DMS53 (cell line): Measurements from ENCODE around the gene SCARF2.
"Not testable (repeated sequence)": the region's sequence is repeated elsewhere in the genome, so short reads cannot be mapped to it uniquely, and the experiment has no call there.

Source experiments
- DNase-seq: peaks from one replicate; lab custom pipeline; 2025; lab: John Stamatoyannopoulos, UW

Gene SCARF2

DNA sequence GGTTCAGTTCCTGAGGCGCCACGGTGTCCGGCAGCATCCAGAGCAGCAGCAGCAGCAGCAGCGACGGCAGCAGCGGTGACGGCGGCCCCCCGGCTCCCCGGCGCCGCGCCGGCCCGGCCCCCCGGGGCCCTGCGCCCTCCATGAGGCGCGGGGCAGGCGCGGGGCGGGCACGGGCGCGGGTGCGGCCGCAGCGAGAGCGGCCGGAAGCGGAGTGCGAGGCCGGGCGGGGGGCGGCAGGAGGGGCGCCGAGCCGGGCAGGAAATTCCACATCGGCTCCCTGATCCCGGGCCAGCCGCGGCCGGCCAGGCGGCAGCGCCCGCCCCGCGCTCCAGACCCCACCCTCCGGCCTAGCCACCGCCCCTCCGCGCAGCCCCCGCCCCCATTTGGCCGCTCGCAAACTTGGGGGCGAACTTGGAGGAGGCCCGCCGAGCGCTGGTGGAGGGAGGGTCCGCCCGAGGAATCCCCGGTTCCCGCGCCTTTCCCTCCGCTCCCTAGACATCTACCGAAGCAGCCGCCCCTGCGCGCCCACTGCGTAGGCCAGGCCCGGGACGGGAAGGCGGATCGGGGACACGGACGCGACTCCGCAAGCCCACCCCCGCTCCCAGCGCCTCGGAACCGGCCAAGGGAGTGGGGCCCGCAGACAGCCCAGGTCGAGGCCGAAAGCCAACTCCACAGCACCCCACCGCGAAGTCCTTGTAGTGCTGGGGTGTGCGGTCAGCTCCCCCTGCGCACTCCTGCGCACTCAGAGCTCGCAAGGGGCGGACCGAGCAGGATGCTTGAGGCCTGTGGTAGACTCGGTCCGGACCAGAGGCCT is at the start of gene SCARF2:
Gene SCARF2, minus strand, starts transcription at position 213 of the 814 bp plus-strand sequence. Its CDS starts 71 bp downstream, at position 142.
- no peak for DNase-seq

DNA sequence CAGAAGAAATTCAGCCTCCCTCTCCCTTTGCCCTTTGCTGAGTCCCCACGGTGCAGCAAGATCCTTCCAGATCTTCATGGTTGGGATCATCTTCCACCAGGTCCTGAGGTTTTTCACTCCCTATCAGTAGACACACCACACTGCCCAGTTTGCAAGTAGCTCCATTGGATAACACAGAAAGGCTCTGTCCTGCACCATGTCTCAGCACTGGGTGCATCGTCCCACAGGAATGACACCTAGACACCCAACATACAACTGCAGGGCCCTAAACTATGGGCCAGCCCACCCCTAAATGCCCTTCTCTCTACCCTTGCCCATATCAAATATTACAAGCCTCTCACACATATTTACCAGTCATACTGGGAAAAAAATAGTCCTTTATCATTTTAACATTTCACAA is 48.6 kb upstream of the SCARF2 start:
- DNase-seq = no peak

DNA sequence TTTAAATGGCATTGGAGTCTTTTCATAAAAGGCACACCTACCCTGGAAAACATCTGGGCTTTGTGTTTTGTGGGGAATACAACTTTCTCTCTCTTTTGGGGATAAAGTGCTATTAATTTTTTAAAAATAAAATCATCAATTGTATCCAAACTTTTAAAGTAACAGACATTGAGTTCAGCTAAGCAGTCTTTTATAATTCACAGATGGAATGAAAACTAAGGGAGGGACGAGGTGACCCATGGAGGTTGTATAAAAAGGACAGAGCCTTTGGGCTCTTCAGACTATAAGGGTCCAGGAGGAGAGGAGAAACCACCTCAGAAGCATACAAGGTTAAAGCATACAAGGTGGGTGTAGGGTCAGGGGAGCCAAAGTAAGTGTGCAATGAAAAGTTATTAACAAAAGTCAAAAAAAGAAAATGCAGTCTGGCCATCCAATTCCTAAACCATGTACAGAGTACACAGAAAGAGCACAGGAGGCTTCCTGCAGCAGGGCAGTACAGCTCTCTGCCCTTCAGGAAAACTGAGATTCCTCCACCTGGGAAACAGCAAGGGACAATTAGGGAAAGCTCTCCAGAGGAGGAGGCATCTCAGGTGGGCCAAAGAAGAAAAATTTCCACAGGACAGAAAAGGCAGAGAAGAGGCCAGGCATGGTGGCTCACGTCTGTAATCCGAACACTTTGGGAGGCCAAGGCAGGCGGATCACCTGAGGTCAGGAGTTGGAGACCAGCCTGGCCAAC is 47.5 kb upstream of the SCARF2 start:
- no peak for DNase-seq

DNA sequence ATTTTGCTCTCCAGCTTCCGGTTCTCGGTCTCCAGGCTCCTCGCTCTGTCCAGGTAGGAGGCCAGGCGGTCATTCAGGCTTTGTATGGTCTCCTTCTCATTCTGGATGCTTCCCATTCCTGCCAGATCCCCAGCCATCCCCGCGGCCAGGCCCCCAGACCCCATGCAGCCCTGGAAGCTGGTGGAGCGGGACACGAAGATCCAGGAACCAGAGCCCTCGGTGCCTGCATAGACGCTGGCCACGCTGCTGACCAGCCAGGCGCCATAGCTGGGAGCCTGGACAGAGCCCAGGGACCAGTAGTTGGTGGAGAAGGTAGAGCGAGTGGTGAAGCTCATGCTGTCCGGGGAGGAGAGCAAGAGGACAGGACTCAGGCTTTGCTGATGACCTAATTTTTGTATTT is 46.1 kb upstream of the SCARF2 start:
- DNase-seq = no peak

GRCh38 chr22:20483143-20483506 is 45.5 kb upstream of the SCARF2 start:
- not testable (repeated sequence) for DNase-seq

DNA sequence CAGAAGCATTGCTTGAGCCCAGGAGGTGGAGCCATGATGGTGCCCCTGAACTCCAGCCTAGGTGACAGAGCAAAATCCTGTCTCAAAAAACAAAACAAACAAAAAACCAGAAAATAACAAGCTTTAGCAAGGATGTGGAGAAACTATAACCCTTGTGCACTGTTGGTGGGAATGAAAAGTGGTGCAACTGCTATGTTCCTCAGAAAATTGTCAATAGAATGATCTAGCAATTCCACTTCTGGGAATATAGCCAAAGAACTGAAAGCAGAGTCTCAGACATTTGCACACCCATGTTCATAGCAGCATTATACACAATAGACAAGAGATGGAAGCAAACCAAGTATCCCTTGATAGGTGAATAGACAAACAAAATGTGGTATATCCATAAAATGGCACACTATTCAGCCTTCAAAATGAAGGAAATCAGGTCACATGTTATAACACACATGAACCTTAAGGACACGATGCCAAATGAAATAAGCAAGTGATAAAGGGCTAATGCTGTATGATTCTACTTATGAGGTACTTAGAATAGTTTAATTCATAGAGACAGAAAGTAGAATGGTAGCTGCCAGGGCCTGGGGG is 42.1 kb upstream of the SCARF2 start:
- no peak for DNase-seq

GRCh38 chr22:20478059-20478458 is 40.4 kb upstream of the SCARF2 start:
- not testable (repeated sequence) for DNase-seq

GRCh38 chr22:20475569-20475968 is 37.9 kb upstream of the SCARF2 start:
- not testable (repeated sequence) for DNase-seq

GRCh38 chr22:20475115-20475436 is 37.5 kb upstream of the SCARF2 start:
- no peak for DNase-seq

DNA sequence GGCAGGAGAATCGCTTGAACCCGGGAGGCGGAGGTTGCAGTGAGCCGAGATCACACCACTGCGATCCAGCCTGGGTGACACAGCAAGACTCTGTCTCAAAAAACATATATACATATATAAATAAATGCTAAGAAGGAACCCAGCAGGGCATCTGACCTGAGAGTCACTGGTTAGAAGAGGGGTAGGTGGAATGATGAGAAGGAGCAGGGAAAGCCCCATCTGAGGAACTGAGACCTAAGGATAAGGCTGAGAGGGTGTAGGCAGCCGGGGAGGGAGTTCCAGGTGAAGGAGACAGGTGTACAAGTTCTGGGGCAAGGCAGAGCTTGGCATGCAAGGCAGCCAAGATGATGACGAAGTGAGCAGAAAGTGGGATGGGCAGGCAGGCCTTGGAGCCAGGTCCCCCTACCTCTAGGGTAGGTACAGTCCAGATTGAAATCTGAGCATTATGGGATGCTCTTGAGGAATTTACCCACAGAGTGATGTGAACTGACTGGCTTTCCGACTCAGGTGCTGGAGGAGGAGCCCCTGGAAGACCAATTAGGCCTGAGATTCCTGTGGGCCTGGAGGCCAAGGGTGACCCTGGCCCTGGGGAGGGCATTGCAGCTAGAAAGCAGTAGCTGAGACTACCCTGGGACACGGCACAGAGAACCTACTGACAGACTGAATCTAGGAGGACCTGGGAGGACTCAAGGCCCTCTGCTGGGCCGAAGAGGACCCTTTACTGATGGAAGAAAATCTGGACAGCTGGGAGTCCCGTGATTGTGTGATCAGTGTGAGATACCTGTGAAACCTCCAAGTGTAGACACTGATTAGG is 35.2 kb upstream of the SCARF2 start:
- DNase-seq = no peak

DNA sequence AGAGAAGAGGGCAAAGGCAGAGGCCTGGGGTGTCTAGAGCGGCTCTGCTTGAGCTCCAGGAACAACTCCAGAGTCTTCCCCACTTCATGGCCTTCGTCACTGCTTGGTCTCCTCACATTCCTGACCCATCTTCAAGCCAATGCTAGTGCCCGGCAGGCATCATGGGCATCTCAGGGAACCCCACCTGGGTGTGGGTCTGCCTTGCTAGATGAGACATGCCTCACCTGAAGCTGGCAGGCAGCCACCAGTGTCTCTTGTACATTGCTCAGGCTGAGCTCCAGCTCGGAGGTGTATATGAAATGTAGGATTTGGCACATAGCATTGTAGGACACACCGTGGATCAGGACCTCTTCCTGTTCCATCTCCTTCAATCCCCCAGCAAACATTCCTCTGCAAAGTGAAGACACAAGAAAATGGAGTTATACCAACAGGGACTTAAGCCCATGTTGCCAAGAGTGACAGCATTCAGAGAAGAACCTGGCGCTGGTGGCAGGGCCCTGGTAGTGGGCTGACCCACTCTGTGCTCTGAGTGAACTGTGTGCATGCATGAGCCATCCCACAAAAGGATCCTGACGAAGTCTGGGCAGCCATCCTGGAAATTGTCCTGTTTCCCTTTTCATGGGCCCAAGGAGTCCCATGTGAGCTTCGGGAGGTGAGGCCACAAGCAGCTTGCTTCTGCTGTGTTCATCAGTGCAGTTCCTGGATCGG is 33.7 kb upstream of the SCARF2 start:
- DNase-seq = no peak

DNA sequence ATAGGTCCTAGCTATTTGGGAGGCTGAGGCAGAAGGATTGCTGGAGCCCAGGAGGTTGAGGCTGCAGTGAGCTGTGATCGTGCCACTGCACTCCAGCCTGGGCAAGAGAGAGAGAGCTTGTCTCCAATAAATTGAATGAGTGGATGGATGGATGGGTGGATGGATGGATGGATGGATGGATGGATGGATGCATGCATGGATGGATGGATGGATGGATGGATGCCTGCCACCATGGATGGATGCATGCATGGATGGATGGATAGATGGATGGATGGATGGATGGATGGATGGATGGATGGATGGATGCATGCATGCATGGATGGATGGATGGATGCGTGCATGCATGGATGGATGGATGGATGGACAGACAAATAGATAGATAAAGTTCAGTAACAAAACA is 32.9 kb upstream of the SCARF2 start:
- DNase-seq = not testable (repeated sequence)

DNA sequence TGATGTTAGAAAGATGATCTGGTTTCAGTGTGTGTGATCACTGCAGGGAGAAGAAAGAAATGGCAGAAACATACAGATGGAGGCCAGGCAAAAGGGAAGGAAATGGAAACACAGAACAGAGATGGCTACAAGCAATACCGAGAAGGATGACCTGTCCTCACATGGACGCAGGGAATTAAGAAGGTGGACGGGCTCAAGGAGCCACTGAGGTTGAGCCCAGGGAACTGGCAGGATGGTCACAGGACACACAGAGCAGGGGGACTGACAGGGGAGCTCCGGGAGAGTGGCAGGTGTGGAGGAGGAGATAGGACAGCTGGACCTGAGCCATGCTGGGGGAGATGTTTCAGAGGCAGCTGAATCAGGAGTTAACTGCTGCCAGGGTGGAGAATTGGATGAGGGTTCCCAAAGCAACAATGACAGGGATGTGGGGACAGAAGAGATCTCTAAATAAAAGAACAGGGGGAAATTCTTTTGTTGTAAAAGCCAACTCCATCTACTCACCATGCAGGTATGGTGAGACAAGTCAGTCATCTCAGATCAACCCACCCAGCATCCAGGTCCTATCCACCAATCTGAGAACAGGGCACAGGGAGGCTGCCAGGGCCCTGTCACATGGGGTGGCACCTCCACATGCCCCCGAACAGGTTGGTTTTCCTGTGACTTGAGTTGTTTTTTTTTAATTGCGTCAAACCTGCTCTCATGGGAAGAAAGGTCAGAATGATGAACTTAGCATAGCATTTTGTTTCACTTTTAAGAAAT is 31.7 kb upstream of the SCARF2 start:
- DNase-seq = no peak

GRCh38 chr22:20466659-20467379 is 29.2 kb upstream of the SCARF2 start:
- DNase-seq = no peak

DNA sequence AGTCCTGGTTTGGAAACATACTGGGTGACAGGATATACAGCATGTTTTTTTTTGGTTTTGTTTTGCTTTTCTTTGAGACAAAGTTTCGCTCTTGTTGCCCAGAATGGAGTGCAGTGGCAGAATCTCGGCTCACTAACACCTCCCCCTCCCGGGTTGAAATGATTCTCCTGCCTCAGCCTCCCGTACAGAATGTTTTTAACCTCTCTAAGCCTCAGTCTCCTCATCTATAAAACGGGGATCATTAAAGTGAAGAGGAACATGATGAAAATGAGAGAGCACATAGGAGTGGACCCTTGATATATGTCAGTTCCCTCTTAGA is 28.1 kb upstream of the SCARF2 start:
- DNase-seq = no peak

DNA sequence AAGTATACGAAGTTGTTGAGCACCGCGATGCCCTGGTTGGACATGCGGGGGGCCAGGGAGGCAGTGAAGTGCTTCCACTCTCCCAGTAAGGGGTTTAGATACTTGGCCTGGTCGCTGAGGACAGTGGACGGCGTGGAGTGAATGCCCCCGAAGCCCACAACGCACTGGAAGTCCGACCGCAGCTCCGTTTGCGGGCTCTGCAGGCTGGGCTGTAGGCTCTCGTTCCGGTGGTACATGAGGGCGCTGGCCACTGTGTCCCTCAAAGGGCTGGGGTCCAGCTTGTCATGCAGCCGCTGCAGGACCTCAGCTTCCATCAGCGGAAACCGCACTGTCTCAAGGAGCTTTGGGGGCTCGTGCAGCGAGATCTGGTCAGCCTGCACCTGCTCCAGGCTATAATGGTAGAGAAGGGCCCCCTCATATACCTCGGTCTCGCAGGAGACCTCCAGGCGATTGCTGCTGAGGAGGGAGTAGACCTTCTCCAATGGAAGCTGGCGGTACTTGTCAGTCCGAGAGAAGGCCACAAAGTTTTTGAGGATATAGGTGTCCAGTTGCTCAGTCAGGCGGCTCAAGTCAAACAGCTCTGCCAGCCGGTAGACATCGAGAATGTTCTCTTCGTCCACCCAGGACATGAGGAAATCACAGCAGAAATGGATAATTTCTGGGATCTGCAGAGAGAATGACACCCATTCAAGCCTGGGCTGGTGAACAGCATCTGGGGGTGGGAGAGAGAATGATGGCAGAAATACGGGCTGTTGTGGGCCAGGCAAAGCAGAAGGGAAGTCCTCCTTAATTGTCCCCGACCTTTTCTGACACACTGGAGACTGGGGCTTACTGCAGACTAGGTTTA is 27.5 kb upstream of the SCARF2 start:
- no peak for DNase-seq

- DNase-seq = no peak
Measured at GRCh38 chr22:20464096-20464614, 26.5 kb upstream of the SCARF2 start.

GRCh38 chr22:20463324-20464095 is 25.9 kb upstream of the SCARF2 start:
- no peak for DNase-seq
